B cell (primary cell): ENCODE data around the gene PSAP. TPM values are rescaled to one million over a fixed set of nuclear protein-coding genes. Genes with fewer than 3 reads are reported as not detected.

ENCODE experiments used
- ATAC-seq: fragments of 200-7000 bp; cut with Tn5 transposase; one replicate; pipeline ENCODE4 v1.10.0; 2021; ENCODE audit warnings: low read depth, mild to moderate bottlenecking, moderate number of reproducible peaks, moderate library complexity
- CTCF ChIA-PET: fragments of 350-600 bp; sonication (Branson Sonifier 250); formaldehyde crosslinking; loops from one replicate; lab custom pipeline; 2021; ENCODE audit warnings: antibody characterized with exemption, inconsistent platforms; lab: Charles Lee
- POLR2A ChIA-PET: fragments of 350-600 bp; sonication (Branson Sonifier 250); formaldehyde crosslinking; loops from one replicate; lab custom pipeline; 2021; ENCODE audit warnings: antibody characterized with exemption; lab: Charles Lee
- DNase-seq: peaks from one replicate; pipeline ENCODE4 v3.0.0; 2013
- H2AFZ ChIP-seq: 2 replicates; pipeline ENCODE4 v1.6.1; 2012; ENCODE audit warnings: mild to moderate bottlenecking, low read depth, low read length; ENCODE audit not compliant: insufficient read depth, poor library complexity, severe bottlenecking
- H3K27ac ChIP-seq, 2 donors: 1 replicate in 1 of 2; 2 replicates in 1 of 2; pipeline ENCODE4 v1.5.1; 2012 to 2013; ENCODE audit warnings: low read length in 2 of 2, mild to moderate bottlenecking in 2 of 2, moderate library complexity in 1 of 2
- H3K27me3 ChIP-seq, 4 experiments: fragments of 200-600 bp in 1 of 4; sonication (generic) in 1 of 4; replicated peaks in 1 of 4; 1 replicate in 2 of 4; 2 replicates in 2 of 4; pipeline versions ENCODE4 v1.6.1 to v1.7.0; 2013 to 2016; ENCODE audit warnings: low read length in 3 of 4, mild to moderate bottlenecking in 2 of 4, mixed read lengths in 1 of 4, moderate library complexity in 1 of 4; ENCODE audit not compliant: insufficient read depth in 4 of 4, control insufficient read depth in 3 of 4; ENCODE audit errors: control extremely low read depth in 1 of 4
- H3K36me3 ChIP-seq, 2 experiments: replicated peaks in 1 of 2; 1 replicate in 1 of 2; 2 replicates in 1 of 2; pipeline versions ENCODE4 v1.6.1 to v1.7.1; 2013; ENCODE audit warnings: low read length in 1 of 2; ENCODE audit not compliant: insufficient read depth in 2 of 2, control insufficient read depth in 1 of 2; ENCODE audit errors: control extremely low read depth in 1 of 2, extremely low read depth in 1 of 2
- H3K4me1 ChIP-seq, 2 donors: fragments of 200-600 bp in 1 of 2; sonication (generic) in 1 of 2; 1 replicate in 1 of 2; 2 replicates in 1 of 2; pipeline versions ENCODE4 v1.5.1 to v1.6.1; 2013 to 2017; ENCODE audit warnings: low read length in 2 of 2; ENCODE audit not compliant: control insufficient read depth in 2 of 2, insufficient read depth in 2 of 2
- H3K4me2 ChIP-seq: replicated peaks from 2 replicates; pipeline ENCODE3; 2012; ENCODE audit warnings: mild to moderate bottlenecking, low read depth, low read length; ENCODE audit not compliant: poor library complexity, severe bottlenecking
- H3K4me3 ChIP-seq, 5 experiments: fragments of 200-600 bp in 1 of 5; sonication (generic) in 1 of 5; 1 replicate in 3 of 5; 2 replicates in 2 of 5; pipeline versions ENCODE4 v1.5.1 to v1.7.0; 2011 to 2016; ENCODE audit warnings: low read length in 4 of 5, mild to moderate bottlenecking in 4 of 5, low read depth in 2 of 5, control low read depth in 1 of 5, moderate library complexity in 1 of 5; ENCODE audit not compliant: insufficient read depth in 1 of 5; ENCODE audit errors: control extremely low read depth in 1 of 5, extremely low read depth in 1 of 5
- H3K79me2 ChIP-seq: fragments of 200-600 bp; sonication (generic); one replicate; pipeline ENCODE4 v1.6.0; 2016; ENCODE audit warnings: low read length; ENCODE audit not compliant: control insufficient read depth, insufficient read depth
- H3K9ac ChIP-seq: fragments of 200-600 bp; sonication (generic); 2 replicates; pipeline ENCODE4 v1.6.1; 2017; ENCODE audit warnings: mild to moderate bottlenecking, low read length, moderate library complexity
- H3K9me3 ChIP-seq, 3 donors: one replicate each; pipeline versions ENCODE4 v1.6.1 to v1.7.1; 2013; ENCODE audit warnings: low read length in 2 of 3; ENCODE audit not compliant: control insufficient read depth in 2 of 3, insufficient read depth in 1 of 3; ENCODE audit errors: control extremely low read depth in 1 of 3
- H4K20me1 ChIP-seq: 2 replicates; pipeline ENCODE4 v1.6.0; 2012; ENCODE audit warnings: mild to moderate bottlenecking, low read length; ENCODE audit not compliant: insufficient read depth, control insufficient read depth, poor library complexity, severe bottlenecking
- H3K27ac Mint-ChIP-seq: one replicate; pipeline ENCODE4 v1.8.0; 2021; ENCODE audit warnings: mixed read lengths
- H3K27me3 Mint-ChIP-seq: one replicate; pipeline ENCODE4 v1.8.0; 2021; ENCODE audit warnings: mixed read lengths
- H3K4me1 Mint-ChIP-seq: one replicate; pipeline ENCODE4 v1.8.0; 2021; ENCODE audit warnings: mixed read lengths
- H3K4me3 Mint-ChIP-seq: one replicate; pipeline ENCODE4 v1.8.0; 2021; ENCODE audit warnings: mixed read lengths
- H3K9me3 Mint-ChIP-seq: one replicate; pipeline ENCODE4 v1.8.0; 2022; ENCODE audit warnings: mixed read lengths; ENCODE audit not compliant: insufficient read depth
- EZH2 ChIP-seq: IDR thresholded peaks from 2 replicates; pipeline ENCODE4 v1.6.1; 2012; ENCODE audit warnings: borderline replicate concordance, low read depth, mild to moderate bottlenecking, moderate library complexity, low read length; ENCODE audit not compliant: insufficient read depth, poor library complexity, severe bottlenecking
- WGBS: methylation state at CpG from one replicate; pipeline ENCODE4 v1.1.5; 2013; ENCODE audit warnings: missing lambda C conversion rate; ENCODE audit not compliant: insufficient coverage; 5-methylcytosine and 5-hydroxymethylcytosine counted together
- intact Hi-C: fragments of 100-400 bp; cut with micrococcal nuclease; formaldehyde crosslinking; loops from one replicate; pipeline ENCODE4 v1.10.0; 2022
- polyA plus RNA-seq: library from polyadenylated mRNA; depleted of rRNA; stranded (reverse); fragments of >200 nt; gene quantifications from 2 replicates; pipeline ENCODE4 v1.2.3, GENCODE V29; 2012
- total RNA-seq, 2 donors: library from RNA; stranded (reverse); fragments of 120-200 nt in 1 of 2; gene quantifications; 1 replicate in 1 of 2; 2 replicates in 1 of 2; pipeline versions ENCODE4 v1.2.3 to v1.2.4, GENCODE V29; 2013 to 2022
- TF ChIP-seq, protein P1 (sequence below): fragments of 200-600 bp; IDR thresholded peaks from one replicate; pipeline ENCODE4 v1.8.0; 2022; ENCODE audit warnings: antibody characterized with exemption, mild to moderate bottlenecking

PSAP gene
- total and polyA plus RNA-seq, 2 donors (not counting 1 experiment from before 2014, with no cell fraction given), result 206 to 509 TPM

DNA sequence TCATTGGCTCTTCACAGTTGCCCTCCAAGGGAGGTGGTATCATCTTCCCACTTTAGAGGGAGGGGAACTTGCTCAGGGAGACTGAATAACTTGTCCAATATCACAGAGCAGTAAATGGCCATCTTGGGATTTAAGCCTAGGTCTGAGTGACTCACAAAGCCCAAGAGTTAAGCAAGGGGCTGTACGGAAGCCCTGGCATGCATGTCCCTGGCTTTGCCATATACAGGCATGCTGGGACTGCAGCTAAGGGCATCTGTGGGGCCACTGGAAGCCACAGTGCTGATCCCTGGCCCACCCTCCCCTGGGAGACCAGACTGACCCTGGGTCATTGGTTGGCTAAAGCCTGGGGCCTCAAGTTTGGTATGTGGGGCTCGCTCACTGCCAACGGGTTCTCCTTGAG lies 80.8 kb downstream of the PSAP start:
- Mint-ChIP-seq H3K27me3 (no peaks in the 10 kb centered on the region), H3K9me3 (no peaks in the 10 kb centered on the region), H3K4me1 (peaks cover 91% of the 10 kb centered on the region), H3K4me3 (peak overlapping the region; percentile 94), H3K27ac (peak overlapping the region; percentile 96)
- 100% methylated on average over 2 of the region's 3 CpGs for WGBS
- H3K4me3 ChIP-seq, result peak overlapping the region in 1 of 5 experiments; percentile 92
- intact Hi-C loops, result loop anchor here (5.0 kb wide), 1 partner anchor 393 kb away; no protein-coding TSS in a partner anchor
- ATAC-seq (no peak), DNase-seq (no peak)
- H3K9me3 ChIP-seq, result no peaks in the 10 kb centered on the region
- peak overlapping the region; percentile 88 to 95 for H3K27ac ChIP-seq
- no peaks in the 10 kb centered on the region for H4K20me1 ChIP-seq
- H3K36me3 ChIP-seq, result peaks cover 0 to 17% of the 10 kb centered on the region in 2 experiments
- H2AFZ ChIP-seq, result no peak overlapping the region
- H3K9ac ChIP-seq, result peak overlapping the region; percentile 50
- H3K27me3 ChIP-seq, result no peaks in the 10 kb centered on the region
- POLR2A ChIA-PET, result interaction anchor here (0.5 kb wide), 1 partner anchor 10 kb away, joined by 3 read pairs; no protein-coding TSS in a partner anchor
- H3K4me1 ChIP-seq, result peaks cover 82 to 98% of the 10 kb centered on the region in 2 donors
- peaks cover 85% of the 10 kb centered on the region for H3K79me2 ChIP-seq
- CTCF ChIA-PET, result interaction anchor here (1.5 to 2.3 kb wide), 2 partner anchors 43 to 62 kb away, joined by 5 to 9 read pairs; no protein-coding TSS in a partner anchor
- H3K4me2 ChIP-seq, result peak overlapping the region; percentile 83
- TF ChIP-seq, protein P1, sequence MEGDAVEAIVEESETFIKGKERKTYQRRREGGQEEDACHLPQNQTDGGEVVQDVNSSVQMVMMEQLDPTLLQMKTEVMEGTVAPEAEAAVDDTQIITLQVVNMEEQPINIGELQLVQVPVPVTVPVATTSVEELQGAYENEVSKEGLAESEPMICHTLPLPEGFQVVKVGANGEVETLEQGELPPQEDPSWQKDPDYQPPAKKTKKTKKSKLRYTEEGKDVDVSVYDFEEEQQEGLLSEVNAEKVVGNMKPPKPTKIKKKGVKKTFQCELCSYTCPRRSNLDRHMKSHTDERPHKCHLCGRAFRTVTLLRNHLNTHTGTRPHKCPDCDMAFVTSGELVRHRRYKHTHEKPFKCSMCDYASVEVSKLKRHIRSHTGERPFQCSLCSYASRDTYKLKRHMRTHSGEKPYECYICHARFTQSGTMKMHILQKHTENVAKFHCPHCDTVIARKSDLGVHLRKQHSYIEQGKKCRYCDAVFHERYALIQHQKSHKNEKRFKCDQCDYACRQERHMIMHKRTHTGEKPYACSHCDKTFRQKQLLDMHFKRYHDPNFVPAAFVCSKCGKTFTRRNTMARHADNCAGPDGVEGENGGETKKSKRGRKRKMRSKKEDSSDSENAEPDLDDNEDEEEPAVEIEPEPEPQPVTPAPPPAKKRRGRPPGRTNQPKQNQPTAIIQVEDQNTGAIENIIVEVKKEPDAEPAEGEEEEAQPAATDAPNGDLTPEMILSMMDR, result no peak
- no peak for TF ChIP-seq EZH2

- DNase-seq (peak; percentile 73), ATAC-seq (peak; percentile 32)
- no peaks in the 10 kb centered on the region for H3K9me3 Mint-ChIP-seq
- H3K27me3 ChIP-seq, result no peaks in the 10 kb centered on the region
- H2AFZ ChIP-seq, result no peak overlapping the region
- peaks cover 90% of the 10 kb centered on the region for H3K4me1 Mint-ChIP-seq
- H3K4me1 ChIP-seq, result peaks cover 73 to 97% of the 10 kb centered on the region in 2 donors
- ChIA-PET CTCF (interaction anchor here (0.6 to 3.9 kb wide), 8 partner anchors 15 to 455 kb away, joined by 3 to 33 read pairs (median 6); no protein-coding TSS in a partner anchor), POLR2A (interaction anchor here (0.6 to 3.3 kb wide), 6 partner anchors 12 to 103 kb away, joined by 3 to 15 read pairs (median 7); no protein-coding TSS in a partner anchor)
- H3K4me2 ChIP-seq, result peak overlapping the region; percentile 83
- peak overlapping the region; percentile 85 for H3K4me3 Mint-ChIP-seq
- peaks cover 0 to 23% of the 10 kb centered on the region in 2 experiments for H3K36me3 ChIP-seq
- no peak for TF ChIP-seq EZH2
- TF ChIP-seq, protein P1, result no peak
- no peaks in the 10 kb centered on the region for H3K27me3 Mint-ChIP-seq
- H3K79me2 ChIP-seq, result peaks cover 86% of the 10 kb centered on the region
- H3K9me3 ChIP-seq, result no peaks in the 10 kb centered on the region
- peak overlapping the region; percentile 30 to 92 (median 40) for H3K4me3 ChIP-seq
- peak overlapping the region; percentile 96 for H3K27ac Mint-ChIP-seq
- 13% methylated on average over 1 of the region's 5 CpGs for WGBS
- intact Hi-C loops, result loop anchor here (1.0 to 5.0 kb wide), 5 partner anchors 21 to 1622 kb away; partner anchors contain the start of gene TYSND1
- H3K27ac ChIP-seq, result peak overlapping the region; percentile 88 to 95
- peak overlapping the region; percentile 50 for H3K9ac ChIP-seq
- no peaks in the 10 kb centered on the region for H4K20me1 ChIP-seq
Measured at GRCh38 chr10:71769279-71769823, 81.7 kb downstream of the PSAP start.
